Measurements from ENCODE around the gene COL19A1.

GRCh38 chr6:70079241-70079640 is 212.9 kb downstream of the COL19A1 start:
- no peak for TF ChIP-seq FOXJ2 (tag; IDR thresholded peaks at IDR 0.05)
- TF ChIP-seq ZNF124 (CRISPR knock-in tag; IDR thresholded peaks at IDR 0.05) = no peak
- TF ChIP-seq ZKSCAN1 (IDR thresholded peaks at IDR 0.05; ENCODE audit: low read depth, low read length) = no peak
- TF ChIP-seq, protein P1, sequence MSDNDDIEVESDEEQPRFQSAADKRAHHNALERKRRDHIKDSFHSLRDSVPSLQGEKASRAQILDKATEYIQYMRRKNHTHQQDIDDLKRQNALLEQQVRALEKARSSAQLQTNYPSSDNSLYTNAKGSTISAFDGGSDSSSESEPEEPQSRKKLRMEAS (CRISPR knock-in tag; IDR thresholded peaks at IDR 0.05) = no peak
- no peak for TF ChIP-seq HDGF (IDR thresholded peaks at IDR 0.05)
- no peak for TF ChIP-seq ZNF143 (CRISPR knock-in tag; IDR thresholded peaks at IDR 0.05)
- no peak for TF ChIP-seq TOE1 (IDR thresholded peaks at IDR 0.05; ENCODE audit: borderline replicate concordance)
- no peak for TF ChIP-seq TOE1 (CRISPR knock-in tag; IDR thresholded peaks at IDR 0.05; ENCODE audit: borderline replicate concordance, low read depth)
- no peak for TF ChIP-seq EHMT2 (IDR thresholded peaks at IDR 0.05)
- no peak for TF ChIP-seq ZZZ3 (IDR thresholded peaks at IDR 0.05)
- no peak for TF ChIP-seq CC2D1A (IDR thresholded peaks at IDR 0.05)
- TF ChIP-seq MAFF (IDR thresholded peaks at IDR 0.05; ENCODE audit: low read length) = no peak
- TF ChIP-seq, protein P2, sequence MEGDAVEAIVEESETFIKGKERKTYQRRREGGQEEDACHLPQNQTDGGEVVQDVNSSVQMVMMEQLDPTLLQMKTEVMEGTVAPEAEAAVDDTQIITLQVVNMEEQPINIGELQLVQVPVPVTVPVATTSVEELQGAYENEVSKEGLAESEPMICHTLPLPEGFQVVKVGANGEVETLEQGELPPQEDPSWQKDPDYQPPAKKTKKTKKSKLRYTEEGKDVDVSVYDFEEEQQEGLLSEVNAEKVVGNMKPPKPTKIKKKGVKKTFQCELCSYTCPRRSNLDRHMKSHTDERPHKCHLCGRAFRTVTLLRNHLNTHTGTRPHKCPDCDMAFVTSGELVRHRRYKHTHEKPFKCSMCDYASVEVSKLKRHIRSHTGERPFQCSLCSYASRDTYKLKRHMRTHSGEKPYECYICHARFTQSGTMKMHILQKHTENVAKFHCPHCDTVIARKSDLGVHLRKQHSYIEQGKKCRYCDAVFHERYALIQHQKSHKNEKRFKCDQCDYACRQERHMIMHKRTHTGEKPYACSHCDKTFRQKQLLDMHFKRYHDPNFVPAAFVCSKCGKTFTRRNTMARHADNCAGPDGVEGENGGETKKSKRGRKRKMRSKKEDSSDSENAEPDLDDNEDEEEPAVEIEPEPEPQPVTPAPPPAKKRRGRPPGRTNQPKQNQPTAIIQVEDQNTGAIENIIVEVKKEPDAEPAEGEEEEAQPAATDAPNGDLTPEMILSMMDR (IDR thresholded peaks at IDR 0.05 in 2 of 3, conservative IDR thresholded peaks at IDR 0.05 in 1 of 3; ENCODE audit: insufficient read depth in 2 of 3, low read depth in 1 of 3, low read length in 3 of 3) = no peak
- TF ChIP-seq CEBPB (tag; IDR thresholded peaks at IDR 0.05) = no peak
